ENCODE measurements around the gene ENTPD2. TPM values are rescaled to one million over a fixed set of nuclear protein-coding genes. Genes with fewer than 3 reads are reported as not detected.
A peak's percentile ranks its signal among the peaks of the same experiment; 100 is the strongest.

ENTPD2 gene
- total and polyA plus RNA-seq, 2 donors (not counting 1 experiment from before 2014, with no cell fraction given) = not detected

DNA sequence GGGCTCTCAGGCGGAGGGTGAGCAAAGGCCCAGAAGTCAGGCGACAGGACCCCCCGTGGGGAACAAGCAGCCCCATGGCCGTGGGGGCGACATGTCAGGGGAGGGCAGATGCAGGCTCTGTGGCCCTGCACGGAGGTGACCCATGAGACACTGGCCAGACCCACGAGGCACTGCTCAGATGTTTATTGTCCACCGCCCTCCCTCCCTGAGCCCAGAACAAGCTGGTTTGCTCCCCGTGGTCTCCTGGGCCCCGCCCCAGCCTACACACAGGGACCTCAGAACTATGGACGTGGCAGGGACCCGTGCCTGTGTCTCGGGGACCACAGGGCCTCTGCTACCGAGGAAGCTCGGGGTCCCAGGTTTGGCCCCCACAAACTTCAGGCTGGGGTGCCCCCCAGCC lies 23.9 kb downstream of the ENTPD2 start:
- DNase-seq = no peak
- Mint-ChIP-seq H3K4me1 (peaks cover 73% of the 10 kb centered on the region), H3K4me3 (peak overlapping the region; percentile 90), H3K9me3 (ENCODE audit: insufficient read depth) (no peaks in the 10 kb centered on the region), H3K27me3 (no peaks in the 10 kb centered on the region), H3K27ac (peak overlapping the region; percentile 92)
- Histone ChIP-seq H3K36me3 (replicated peaks in 1 of 2; ENCODE audit: control extremely low read depth in 1 of 2, control insufficient read depth in 1 of 2, extremely low read depth in 1 of 2, insufficient read depth in 2 of 2, low read length in 1 of 2) (no peaks in the 10 kb centered on the region), H3K4me3 (ENCODE audit: control extremely low read depth in 1 of 5, extremely low read depth in 1 of 5, insufficient read depth in 1 of 5, low read depth in 2 of 5, low read length in 4 of 5) (peak overlapping the region in 4 of 5 experiments; percentile 31 to 77 (median 65)), H3K9me3 (ENCODE audit: control extremely low read depth in 1 of 3, control insufficient read depth in 2 of 3, insufficient read depth in 1 of 3, low read length in 2 of 3) (peaks cover 0 to 7% (median 0%) of the 10 kb centered on the region in 3 donors), H3K27me3 (replicated peaks in 1 of 4; ENCODE audit: control extremely low read depth in 1 of 4, control insufficient read depth in 3 of 4, insufficient read depth in 4 of 4, low read length in 3 of 4) (no peaks in the 10 kb centered on the region), H3K4me2 (replicated peaks; ENCODE audit: low read depth, low read length, poor library complexity, severe bottlenecking) (peak overlapping the region; percentile 100), H3K4me1 (ENCODE audit: control insufficient read depth in 2 of 2, insufficient read depth in 2 of 2, low read length in 2 of 2) (peaks cover 68 to 85% of the 10 kb centered on the region in 2 donors), H4K20me1 (ENCODE audit: control insufficient read depth, insufficient read depth, low read length, poor library complexity, severe bottlenecking) (peaks cover 11% of the 10 kb centered on the region), H2AFZ (ENCODE audit: insufficient read depth, low read depth, low read length, poor library complexity, severe bottlenecking) (peak overlapping the region; percentile 54), H3K79me2 (ENCODE audit: control insufficient read depth, insufficient read depth, low read length) (peaks cover 12% of the 10 kb centered on the region), H3K27ac (ENCODE audit: low read length in 2 of 2) (peak overlapping the region; percentile 29 to 71), H3K9ac (ENCODE audit: low read length) (peak overlapping the region; percentile 70)
- WGBS (ENCODE audit: insufficient coverage) = 33% methylated on average over 12 of the region's 15 CpGs
- no peak for TF ChIP-seq EZH2 (IDR thresholded peaks at IDR 0.05; ENCODE audit: borderline replicate concordance, insufficient read depth, low read depth, low read length, poor library complexity, severe bottlenecking)
- TF ChIP-seq, protein P1, sequence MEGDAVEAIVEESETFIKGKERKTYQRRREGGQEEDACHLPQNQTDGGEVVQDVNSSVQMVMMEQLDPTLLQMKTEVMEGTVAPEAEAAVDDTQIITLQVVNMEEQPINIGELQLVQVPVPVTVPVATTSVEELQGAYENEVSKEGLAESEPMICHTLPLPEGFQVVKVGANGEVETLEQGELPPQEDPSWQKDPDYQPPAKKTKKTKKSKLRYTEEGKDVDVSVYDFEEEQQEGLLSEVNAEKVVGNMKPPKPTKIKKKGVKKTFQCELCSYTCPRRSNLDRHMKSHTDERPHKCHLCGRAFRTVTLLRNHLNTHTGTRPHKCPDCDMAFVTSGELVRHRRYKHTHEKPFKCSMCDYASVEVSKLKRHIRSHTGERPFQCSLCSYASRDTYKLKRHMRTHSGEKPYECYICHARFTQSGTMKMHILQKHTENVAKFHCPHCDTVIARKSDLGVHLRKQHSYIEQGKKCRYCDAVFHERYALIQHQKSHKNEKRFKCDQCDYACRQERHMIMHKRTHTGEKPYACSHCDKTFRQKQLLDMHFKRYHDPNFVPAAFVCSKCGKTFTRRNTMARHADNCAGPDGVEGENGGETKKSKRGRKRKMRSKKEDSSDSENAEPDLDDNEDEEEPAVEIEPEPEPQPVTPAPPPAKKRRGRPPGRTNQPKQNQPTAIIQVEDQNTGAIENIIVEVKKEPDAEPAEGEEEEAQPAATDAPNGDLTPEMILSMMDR (IDR thresholded peaks at IDR 0.05) = no peak
- ChIA-PET CTCF (interaction anchor here (0.7 to 5.9 kb wide), 37 partner anchors 8 to 264 kb away, joined by 3 to 49 read pairs (median 5); partner anchors contain the start of genes AJM1, C8G, CLIC3 and CYSRT1), POLR2A (interaction anchor here (0.6 to 3.0 kb wide), 10 partner anchors 9 to 284 kb away, joined by 3 to 19 read pairs (median 3); partner anchors contain the start of genes CLIC3 and PAXX)
- no peak for ATAC-seq (ENCODE audit: low read depth)
- intact Hi-C loops (cut with micrococcal nuclease) = loop anchor here (5.0 kb wide), 1 partner anchor 42 kb away; the partner anchor contains the start of gene SAPCD2
